NCI-H524 treated with DMSO at 0.1 percent for 48 hours (cell line): ENCODE measurements around the gene MAP3K2.
"Not testable (repeated sequence)": the region's sequence is repeated elsewhere in the genome, so short reads cannot be mapped to it uniquely, and the experiment has no call there.

ENCODE experiments used
- DNase-seq: peaks from one replicate; lab custom pipeline; 2025; lab: John Stamatoyannopoulos, UW

MAP3K2 gene

DNA sequence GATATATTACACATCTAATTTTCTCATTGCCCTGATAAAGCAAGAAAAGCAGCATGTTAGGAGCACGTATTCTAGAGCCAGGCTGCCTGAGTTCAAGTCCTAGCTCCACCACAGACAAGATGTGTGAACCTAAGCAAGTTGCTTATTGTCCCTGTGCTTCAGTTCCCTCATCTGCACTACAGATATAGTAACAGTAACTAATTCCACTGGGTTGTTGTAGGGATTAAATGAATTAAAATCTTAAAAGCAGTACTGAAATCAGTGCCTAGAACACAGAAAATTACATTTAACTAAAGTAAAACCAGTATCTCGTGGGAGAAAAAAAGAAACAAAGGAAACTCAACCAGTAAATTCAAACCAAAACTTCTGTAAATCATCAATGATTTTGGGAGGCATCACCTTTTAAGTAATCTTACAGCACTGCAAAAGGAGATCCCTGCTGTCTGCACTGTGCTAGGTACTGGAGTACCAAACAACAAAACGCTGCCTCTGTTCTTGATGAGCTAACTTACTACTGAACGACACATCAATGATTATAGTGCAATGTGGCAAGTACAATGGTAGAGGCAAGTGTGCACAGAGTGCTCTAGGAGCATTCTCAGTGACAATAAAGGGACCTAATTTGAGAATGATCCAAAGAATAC, 7.9 kb downstream of the MAP3K2 start:
- DNase-seq, result no peak

DNA sequence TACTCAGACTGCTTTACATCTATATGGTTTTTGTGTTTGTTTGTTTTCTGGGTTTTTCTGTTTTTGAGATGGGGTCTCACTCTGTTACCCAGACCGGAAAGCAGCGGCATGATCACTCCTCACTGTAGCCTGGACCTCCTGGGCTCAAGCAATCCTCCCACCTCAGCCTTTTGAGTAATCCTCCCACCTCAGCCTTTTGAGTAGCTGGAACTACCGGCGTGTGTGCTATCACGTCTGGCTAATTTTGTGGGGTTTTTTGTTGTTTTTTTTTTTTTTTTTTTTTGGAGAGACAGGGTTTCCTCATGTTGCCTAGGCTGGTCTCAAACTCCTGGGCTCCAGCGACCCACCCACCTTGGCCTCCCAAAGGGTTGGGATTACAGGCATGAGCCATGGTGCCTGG, 9.1 kb downstream of the MAP3K2 start:
- DNase-seq, result no peak

DNA sequence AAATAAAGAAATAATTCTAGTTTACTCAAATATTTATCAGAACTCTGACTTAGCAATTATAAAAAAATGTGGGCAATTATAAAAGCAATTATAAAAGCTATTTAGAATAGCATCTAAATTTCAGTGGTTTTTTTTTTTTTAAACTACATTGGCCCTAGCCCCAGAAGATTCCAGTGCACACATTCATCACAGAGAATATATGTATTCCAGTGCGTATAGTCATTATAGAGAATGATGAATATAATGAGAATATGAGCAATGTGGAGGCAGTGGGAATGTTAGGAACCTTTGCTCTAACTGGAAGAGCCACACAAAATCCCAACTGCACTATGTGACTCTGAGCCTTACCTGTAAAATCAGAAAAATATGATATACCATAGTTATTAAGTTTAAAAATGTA, 10.5 kb downstream of the MAP3K2 start:
- no peak for DNase-seq

DNA sequence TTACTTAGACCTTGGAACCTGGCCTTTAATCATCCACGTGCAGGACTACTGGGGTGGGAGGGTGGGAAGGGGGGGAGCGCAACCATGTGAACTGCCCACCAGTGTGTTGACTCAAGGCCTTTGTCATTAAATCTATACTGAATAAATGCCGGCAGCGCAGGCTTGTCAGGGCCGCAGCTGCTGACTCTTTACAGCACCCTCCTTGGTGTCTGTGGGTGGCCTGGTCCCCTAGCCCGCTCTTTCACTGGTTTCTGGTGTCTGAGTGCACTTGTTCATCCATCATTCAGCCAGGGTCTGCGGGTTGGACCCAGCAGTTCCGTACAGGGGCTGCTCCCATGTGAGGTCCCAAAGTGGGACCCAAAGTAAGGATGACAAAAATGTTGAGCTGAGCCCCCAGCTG, 11.5 kb downstream of the MAP3K2 start:
- no peak for DNase-seq

DNA sequence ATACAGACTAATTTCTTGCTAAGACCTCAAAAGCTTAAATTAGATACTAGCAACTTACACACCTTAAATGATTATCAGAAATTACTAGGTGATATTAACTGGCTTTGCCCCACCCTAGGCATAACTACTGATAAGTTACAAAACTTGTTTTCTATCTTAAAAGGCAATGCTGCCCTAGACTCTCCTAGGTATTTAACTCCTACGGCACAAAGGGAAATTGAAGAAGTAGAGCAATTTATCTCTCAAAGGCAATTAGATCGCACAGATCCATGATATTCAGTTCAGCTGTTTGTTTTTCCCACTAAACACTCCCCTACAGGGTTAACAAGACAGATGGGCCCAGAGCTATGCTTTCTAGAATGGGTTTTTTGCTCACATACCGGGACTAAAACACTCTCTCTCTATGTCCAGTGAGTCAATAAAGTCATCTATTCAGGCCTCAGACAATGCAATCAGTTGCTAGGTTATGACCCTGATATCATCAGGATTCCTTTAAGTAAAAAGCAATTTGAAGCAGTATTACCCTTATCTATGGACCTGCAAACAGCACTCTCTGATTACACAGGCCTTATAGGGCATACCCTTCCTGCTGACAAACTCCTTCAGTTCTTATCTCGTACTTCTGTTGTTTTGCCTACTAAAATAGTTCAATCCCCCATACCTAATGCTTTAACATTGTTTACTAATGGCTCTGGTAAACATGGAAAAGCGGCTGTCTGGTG, 14.3 kb downstream of the MAP3K2 start:
- DNase-seq, result no peak

DNA sequence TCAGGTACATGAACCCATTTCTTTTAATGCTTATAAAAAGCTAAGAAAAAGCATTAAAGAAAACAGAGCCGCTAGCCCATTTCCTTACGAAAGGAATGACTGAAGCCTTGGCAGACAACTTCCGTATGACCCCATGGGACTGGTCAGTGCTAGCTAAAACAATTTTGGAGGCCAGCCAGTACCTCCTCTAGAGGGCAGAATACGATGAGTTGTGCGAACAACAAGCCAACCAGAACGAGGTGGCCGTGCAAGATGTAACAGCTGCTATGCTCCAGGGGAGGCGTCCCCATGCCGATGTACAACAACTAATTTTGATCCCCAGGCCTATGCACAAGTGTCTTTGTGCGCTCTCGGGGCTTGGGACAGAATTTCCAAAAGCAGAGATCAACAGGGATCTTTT, 16.7 kb downstream of the MAP3K2 start:
- no peak for DNase-seq

DNA sequence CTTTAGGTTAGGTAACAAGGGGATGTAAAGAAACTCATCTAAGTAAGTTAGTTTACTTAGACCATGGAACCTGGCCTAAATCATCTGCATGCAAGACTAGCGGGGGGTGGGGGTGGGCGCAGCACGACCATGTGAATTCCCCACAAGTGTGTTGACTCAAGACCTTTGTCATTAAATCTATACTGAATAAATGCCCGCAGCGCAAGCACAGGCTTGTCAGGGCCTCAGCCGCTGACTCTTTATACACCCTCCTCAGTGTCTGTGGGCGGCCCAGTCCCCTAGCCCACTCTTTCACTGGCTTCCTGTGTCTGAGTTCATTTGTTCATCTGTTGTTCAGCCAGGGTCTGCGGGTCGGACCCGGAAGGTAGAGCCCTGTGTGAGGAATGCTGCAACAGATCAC, 17.8 kb downstream of the MAP3K2 start:
- DNase-seq, result no peak

DNA sequence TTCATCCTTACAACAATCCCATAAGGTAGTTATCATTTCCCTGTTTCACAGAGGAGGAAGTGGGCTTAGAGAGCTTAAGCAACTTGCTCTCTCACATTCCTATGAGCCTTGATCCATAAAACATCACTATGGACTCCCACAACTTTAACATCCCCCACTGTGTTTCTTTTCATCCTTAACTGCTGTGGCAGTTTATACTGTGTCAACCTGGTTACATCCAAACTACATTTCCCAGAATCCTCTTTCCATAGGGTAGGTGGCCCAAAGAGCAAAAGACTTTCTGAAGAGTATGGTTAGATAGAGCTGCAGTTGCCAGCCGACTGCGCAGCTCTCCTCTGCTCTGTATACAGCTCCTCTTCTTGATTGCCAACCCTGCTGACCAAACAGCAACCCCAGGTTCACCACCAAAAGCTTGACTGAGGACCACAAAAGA, 22.5 kb downstream of the MAP3K2 start:
- no peak for DNase-seq

DNA sequence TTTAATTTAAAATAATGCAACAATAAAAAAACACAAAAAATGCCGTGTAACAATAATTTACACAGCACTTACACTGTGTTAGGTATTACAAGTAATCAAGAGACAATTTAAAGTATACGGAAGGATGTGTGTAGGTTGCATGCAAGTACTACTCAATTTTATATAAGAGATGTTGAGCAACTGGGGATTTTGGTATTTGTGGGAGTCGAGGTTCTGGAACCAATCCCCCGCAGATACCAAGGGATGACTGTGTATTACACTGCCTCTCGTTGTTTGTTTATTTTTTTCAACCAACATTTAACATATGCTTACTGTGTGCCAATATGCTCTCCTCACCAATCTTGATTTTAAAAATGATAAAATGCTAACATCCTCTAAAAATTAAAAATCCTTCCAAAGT, 24.8 kb downstream of the MAP3K2 start:
- DNase-seq, result no peak

DNA sequence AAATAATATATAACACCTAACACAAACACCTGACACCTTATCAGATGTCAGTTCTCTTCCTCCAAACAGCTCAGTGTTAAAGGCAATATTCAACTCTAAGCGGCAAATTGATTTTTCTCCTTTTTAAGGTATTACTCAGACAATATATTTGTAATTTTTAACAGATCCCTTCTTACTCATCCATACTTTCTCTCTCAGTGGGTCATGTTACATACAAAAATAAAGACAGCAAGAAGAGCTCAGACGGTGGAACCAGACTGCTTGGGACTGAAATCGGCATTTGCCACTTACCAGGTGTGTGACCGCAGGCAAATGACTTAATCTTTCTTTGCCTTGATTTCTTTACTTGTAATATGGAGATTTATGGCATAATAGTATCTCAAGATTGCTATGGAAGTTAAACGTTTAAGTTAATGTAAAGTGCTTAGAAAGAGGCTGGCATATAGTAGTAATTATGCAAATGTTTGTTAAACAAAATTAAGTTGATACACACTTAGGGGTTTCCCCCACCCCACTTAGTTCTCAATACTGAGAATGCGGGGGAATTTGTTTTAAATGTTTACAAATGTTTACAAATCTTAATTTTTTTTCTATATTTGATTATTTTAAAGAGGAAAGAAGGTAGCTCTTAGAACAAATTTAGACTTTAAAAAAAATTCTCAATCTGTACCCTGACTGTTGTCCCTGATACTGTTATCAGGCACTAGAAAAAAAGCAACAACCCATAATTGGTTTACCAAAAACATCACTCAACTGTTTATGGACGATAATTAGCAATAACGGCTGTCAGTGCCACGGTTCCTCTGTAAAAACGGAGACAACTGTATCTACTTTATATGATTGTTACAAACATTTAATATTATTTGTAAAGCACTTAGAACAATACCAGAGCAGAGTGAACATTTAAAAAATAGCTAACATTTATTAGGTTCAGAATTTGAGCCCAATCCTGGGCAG, 25.6 kb downstream of the MAP3K2 start:
- DNase-seq, result no peak

DNA sequence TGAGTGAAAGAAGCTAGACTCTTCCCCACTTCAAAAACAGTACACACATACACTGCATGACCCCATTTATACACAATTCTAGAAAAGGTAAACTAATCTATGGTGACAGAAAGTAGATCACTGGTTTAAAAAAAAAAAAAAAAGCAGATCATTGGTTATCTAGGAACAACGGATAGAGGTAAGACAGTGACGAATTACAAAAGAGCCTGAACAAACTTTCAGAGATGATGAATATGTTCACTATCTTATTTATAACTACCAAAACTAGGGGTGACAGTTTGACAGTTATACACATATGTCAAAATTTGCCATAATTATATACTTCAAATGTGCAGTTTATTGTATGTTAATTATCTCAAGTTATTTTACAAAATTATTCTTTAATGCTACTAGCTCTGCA, 27.5 kb downstream of the MAP3K2 start:
- no peak for DNase-seq

DNA sequence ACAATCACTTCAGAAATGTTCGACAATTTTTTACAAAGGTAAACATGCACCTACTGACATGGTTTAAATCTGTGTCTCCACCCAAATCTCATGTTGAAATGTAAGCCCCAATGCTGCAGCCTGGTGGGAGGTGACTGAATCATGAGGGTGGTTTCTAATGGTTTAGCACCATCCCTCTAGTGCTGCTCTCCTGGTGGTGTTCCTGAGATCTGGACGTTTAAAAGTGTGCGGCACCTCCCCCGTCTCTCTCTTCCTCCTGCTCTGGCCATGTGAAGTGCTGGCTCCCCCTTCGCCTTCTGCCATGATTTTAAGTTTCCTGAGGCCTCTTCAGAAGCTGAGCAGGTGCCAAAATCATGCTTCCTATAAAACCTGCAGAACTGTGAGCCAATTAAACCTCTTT, 28.3 kb downstream of the MAP3K2 start:
- DNase-seq, result peak; percentile 25

DNA sequence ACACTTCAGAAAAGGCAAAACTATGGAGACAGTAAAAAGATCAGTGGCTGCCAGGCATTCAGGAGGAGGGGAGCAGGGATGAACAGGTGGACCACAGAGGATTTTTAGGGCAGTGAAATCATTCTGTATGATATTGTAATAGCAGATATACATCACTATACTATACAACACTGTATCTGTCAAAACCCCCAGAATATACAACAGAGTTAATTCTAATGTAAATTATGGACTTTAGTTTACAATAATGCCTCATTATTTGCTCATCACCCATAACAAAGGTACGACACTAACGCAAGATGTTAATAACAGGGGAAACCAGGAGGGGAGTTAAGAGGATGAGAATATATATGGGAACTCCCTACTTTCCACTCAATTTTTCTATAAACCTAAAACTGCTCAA, 28.8 kb downstream of the MAP3K2 start:
- no peak for DNase-seq

DNA sequence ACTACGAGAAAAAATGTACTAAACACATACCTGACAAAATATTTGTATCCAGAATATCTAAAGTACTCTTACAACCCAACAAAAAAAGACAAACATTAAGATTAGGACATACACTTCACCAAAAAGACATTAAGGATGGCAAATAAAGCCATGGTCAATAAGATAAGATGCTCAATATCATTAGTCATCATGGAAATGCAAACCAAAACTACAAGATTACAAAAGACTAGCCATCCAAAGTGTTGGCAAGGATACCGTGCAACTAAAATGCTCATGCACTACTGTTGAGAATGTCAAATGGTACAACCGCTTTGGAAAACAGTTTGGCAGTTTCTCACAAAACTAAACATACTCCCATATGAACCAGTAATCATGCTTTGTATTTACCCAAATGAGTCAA, 29.7 kb downstream of the MAP3K2 start:
- no peak for DNase-seq

DNA sequence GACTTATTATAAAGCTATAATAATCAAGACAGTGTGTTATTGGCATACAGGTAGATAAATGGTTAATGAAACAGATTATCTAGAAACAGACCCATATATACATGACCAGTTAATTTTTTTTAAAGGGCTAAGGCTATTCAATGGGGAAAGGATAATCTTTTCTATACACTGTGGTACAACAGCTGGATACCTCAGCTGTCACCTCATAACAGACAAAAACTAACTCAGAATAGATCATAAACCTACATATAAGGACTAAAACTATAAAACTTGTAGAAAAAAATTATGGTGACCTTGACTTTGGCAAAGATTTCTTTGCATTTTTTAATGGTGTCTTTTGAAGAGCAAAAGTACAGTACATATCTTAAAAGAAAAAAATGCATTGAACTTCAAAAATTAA, 30.2 kb downstream of the MAP3K2 start:
- DNase-seq, result no peak

DNA sequence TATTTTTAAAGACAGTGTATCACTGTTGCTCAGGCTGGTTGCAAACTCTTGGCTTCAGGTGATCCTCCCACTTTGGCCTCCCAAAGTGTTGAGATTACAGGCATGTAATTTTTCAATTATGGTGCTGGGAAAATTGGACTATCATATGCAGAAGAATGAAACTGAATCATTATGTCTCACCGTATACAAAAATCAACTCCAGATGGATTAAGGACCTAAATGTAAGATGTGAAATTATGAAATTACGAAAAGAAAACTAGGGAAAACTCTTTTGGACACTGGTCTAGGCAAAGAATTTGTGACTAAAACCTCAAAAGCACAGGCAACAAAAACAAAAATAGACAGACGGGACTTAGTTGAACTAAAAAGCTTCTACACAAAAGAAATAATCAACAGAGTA, 31.2 kb downstream of the MAP3K2 start:
- DNase-seq, result no peak

DNA sequence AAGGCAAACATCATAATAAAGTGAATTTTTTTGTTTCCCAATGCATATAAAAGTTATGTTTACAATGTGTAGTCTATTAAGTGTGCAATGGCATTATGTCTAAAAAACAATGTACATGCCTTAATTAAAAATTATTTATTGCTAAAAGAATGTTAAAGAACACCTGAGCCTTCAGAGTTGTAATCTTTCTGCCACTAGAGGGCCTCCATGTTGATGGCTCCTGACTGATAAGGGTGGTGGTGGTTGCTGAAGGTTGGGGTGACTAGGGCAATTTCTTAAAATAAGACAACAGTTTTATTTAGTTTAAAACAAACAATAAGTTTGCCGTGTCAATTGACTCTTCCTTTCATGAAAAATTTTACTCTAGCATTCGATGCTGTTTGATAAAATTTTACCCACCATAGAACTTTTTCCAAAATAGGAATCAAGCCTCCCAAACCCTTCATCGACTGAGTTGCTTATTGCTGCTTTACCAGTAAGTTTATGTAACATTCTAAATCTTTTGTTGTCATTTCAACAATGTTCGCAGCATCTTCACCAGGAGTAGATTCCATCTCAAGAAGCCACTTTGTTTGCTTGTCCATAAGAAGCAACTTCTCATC, 32.3 kb downstream of the MAP3K2 start:
- no peak for DNase-seq

DNA sequence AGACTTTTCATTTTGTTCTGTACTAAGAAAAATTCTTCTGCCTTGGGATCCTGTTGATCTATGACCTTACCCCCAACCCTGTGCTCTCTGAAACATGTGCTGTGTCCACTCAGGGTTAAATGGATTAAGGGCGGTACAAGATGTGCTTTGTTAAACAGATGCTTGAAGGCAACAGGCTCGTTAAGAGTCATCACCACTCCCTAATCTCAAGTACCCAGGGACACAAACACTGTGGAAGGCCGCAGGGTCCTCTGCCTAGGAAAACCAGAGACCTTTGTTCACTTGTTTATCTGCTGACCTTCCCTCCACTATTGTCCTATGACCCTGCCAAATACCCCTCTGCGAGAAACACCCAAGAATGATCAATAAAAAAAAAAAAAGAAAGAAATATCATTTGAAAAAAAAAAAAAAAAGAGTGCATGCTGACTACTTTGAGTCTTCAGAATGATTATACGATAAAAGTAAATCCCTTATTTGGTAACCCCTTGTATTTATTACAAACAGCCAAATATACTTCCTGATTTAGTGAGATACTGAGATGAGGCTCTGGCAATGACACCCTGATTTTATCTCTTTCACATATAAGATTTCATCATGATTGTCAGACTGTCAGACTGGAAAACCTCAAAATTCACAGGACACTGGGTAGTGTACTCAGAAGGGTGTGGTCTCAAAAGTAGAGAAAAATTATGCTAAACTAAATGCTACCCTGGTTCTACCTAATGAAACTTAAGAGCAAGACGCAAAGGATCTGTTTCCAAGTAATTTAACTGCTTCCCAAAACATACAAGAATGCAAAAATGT, 33.7 kb downstream of the MAP3K2 start:
- DNase-seq, result not testable (repeated sequence)

DNA sequence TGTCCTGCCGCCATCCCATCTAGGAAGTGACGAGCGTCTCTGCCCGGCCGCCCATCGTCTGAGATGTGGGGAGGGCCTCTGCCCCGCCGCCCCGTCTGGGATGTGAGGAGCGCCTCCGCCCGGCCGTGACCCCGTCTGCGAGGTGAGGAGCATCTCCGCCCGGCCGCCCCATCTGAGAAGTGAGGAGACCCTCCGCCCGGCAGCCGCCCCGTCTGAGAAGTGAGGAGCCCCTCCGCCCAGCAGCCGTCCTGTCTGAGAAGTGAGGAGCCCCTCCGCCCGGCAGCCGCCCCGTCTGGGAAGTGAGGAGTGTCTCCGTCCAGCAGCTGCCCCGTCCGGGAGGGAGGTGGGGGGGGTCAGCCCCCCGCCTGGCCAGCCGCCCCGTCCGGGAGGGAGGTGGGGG, 34.6 kb downstream of the MAP3K2 start:
- not testable (repeated sequence) for DNase-seq

DNA sequence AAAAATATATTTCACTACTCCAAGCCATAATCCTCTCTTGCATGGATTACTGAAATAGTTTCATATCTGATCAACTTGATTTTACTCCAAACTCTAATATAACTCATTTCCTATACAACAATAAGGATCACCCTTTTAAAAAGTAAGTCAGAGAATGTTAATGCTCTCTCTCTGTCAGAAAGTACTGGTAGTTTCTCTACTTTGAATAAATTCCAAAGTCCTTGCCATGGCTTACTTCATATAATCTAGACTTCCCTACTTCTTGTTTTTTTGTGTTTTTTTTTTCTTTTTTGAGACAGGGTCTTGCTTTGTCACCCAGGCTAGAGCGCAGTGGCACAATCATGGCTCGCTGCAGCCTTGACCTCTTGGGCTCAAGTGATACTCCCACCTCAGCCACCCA, 36.2 kb downstream of the MAP3K2 start:
- no peak for DNase-seq

DNA sequence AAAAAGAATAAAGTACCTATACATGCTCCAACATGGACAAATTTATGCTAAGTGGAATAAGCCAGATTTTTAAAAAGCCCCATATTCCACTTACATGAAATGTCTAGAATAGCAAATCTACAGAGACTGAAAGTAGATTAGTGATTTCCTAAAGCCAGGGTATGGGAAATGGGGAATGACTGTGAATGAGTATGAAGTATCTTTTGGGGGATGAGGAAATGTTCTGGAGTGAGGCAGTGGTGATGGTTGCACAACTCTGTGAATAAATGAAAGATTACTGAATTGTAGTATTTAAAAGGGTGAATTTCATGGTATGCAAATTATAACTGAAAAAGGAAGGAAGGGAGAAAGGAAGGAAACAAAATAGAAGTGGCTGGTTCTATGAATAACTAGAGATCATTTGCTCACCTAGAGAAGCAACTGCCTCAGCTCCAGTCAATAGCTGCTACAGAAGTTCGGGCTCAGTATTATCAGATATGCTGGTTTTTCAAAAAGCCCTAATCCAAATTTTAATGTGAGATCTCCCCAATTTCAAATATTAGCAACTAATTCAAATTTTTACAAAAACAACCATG, 39.3 kb downstream of the MAP3K2 start:
- DNase-seq, result no peak
